CD4-positive, alpha-beta T cell treated with Interleukin-4 for 1 hour (primary cell): ENCODE data around the gene MPZ.
"Not testable (repeated sequence)": the region's sequence is repeated elsewhere in the genome, so short reads cannot be mapped to it uniquely, and the experiment has no call there.

Experiments
- DNase-seq, 2 donors: peaks; one replicate each; pipeline ENCODE4 v3.0.0-alpha.2; 2020 to 2022

The MPZ gene

DNA sequence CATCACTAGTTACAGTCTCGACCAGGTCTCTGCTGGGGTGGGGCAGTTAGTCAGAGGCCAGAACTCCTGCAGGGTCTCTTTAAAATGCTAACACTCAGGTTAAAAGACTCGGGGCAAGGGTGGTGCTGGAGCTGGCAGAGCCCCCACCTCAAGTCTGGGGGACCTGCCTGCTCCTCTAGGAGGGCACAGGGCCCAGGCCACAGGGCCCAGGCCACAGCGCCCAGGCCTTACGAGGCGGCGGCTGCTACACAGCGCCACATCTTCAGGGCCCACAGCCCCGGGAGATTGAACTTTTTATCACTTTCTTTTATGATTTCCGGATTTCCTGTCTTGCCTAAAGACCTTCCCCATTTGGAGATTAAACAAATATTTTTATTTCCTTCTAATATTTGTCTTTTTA is 10.4 kb downstream of the MPZ start:
- DNase-seq = no peak

DNA sequence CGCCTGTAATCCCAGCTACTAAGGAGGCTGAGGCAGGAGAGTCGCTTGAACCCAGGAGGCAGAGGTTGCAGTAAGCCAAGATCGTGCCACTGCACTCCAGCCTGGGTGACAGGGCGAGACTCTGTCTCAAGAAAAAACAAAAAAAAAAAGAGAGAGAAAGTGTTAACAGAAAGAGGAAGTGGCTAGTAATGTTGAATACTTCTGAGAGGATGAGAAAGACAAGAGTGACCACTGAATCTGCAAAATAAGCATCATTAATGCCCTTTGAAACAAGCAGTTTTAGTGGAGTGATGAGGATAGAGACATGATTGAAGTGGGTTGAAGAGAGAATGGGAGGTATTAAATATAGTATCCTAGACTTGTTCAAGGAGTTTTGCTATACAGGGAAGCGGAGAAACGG is 11.7 kb downstream of the MPZ start:
- no peak for DNase-seq

DNA sequence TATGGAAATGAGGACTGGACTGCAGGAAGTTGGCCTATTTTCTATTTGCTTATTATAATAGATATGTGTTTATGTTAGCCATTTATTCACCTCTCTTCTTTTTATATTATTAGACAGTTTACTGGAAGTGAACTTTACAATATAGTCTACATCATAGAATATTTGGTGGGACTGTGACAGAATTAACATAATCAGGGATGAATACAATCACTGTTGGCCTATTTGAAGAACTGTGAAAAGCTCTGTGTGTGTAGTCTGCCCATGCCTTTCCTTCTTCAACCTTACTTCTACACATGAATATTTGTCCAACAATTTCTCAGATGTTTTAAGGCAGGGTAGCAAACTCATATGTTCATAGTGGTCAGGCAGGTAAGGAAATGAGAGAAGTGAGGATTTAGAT is 12.4 kb downstream of the MPZ start:
- DNase-seq = no peak

DNA sequence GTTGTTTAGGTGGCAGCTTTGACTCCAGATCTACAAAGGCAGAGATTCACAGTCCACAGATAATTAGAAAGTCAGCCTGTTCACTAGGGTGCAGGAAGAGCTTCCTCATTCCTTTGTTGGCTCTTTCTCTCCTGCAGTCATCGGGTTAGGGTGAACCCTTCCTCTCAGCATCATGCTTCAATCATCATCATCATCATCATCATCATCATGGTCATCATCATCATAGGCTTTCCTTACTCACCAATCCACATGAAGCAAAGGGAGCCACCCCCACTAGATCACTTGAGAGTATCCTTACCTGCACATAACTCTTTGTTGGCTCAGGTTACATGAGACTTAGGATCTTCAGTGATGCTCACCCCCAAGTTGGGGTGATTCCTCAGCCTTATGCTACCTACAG is 19.0 kb downstream of the MPZ start:
- DNase-seq = no peak

DNA sequence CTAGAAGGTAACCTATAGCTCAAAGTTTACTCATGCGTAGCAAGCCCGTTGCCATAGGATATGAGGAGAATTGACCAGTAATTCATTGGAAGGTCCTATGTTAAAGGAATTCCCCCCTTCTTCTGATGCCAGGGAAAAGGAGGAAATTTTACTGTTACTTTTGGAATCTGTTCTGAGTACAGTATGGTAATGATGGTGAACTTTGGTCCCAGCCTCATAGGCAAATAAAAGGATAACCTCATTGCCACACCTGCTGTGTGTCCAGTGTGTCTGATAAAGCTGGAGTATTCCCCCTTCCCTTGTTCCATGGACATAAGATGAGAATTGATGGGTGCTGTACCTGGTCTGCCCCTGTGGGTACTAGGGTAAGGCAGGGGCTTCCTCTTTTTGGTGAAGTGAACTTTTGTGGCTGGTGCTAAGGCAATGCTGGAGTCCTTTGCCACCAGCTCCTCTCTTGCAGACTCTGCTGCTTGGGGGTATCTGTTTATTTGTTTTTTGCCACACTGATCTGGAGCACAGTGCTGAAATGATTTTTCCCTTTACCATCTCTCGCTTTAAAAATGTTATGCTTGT is 22.2 kb downstream of the MPZ start:
- DNase-seq = no peak

DNA sequence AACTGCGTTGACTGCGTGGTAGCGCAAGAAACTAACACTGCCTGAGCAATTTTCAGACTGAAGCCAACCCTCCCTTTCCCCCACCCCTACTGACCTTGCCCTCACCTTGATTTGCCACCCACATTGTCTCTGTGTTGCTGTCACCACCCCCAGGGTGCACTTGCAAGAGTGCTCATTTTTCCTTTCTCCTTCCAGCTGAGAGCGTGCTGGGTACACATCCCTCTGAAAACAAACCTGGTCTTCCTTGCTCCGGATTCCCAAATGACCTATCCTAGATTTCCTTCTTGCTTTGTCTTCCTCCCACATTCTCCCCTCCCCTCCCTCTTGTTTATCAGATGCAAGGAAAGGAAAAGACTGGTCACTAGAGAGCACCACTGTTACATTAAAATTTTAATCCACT is 24.2 kb downstream of the MPZ start:
- DNase-seq = no peak

DNA sequence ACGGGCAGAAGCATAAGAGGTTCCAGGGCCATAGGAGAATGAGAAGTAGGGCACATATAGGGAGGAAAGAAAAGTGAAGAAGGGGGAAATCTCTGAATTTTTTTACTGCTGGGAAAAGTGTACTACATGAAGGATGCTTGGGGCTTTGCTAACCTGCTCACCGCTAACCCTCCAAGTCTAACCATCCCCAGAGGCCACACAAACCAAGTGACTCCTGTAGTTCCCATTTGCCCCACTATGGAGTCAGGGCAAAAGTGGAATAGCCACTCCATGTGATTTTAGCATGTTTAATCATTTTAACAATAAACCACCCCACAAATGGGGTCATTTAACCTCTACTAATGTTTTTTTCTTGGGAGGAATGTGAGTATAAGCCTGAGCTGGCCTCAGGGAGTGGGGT is 24.7 kb downstream of the MPZ start:
- no peak for DNase-seq

DNA sequence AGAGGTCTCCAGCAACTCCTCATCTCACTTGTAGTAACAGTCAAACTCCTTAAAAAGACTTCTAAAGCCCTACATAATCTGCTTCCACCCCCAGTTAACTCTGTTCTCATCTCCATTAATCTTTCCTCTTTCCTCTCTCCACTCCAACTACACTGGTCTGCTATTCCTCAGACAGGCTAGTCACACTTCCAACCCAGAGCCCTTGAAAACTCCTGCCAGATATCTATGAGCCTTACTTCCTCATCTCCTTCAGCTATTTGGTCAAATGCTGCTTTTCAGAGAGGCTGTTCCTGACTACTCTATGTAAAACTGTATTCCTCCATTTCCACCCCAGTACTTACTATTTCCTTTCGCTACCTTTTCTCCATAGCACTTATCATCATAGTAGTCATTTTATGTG is 26.8 kb downstream of the MPZ start:
- no peak for DNase-seq

DNA sequence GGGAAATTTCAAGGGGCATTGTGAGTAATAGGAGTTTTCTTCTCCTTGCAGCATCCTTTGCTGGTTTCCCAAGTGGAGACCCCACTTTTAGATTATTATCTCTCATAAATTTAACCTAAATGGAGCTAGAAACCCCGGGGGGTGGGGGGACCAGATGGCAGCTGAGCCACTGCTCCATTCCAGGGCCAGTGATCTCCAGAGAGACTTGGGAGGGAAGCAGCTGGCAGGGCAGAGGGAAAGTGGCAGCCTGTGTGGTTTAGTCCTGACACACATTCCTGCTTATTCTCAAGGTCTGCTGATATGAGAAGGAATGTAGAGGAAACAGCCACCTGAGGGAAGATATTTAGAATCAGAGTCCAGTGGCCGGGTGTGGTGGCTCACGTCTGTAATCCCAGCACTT is 34.9 kb downstream of the MPZ start:
- no peak for DNase-seq

DNA sequence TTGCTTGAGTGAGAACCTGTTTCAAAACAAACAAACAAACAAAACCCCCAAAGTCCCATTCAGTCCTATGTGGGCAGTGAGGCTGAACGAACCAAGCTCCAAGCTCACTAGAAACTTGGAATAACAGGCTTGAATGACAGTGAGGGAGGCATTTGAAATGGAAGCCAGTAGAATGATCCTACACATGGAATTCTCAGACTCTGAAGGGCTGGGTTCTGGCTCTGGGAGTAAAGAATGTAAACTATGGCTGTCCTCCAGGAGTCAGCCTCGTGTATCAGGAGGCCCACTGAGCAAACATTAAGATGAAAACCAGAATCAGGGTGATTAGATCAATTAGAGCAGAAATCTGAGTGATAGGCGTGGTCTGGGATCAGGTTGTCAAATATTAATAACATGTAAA is 36.4 kb downstream of the MPZ start:
- no peak for DNase-seq

DNA sequence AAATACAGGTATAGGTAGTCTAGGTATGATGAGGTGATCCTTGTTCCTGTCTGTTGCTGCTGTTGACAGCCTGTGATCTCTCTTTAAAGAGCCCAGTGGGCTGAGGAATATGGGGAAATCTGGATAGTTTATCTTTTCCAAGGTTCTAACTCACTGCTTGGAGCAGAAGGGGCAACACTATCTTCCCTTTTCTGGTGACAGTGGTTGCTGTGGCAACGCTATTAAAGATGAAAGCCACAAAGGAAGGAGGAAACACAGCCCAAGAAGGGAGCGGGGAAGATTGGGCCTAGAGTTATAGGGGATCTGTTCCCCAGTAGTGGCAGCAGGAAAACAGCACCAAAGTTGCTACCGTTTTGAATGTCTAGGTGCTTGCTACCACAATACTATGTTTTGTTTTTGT is 42.4 kb downstream of the MPZ start:
- DNase-seq = no peak

DNA sequence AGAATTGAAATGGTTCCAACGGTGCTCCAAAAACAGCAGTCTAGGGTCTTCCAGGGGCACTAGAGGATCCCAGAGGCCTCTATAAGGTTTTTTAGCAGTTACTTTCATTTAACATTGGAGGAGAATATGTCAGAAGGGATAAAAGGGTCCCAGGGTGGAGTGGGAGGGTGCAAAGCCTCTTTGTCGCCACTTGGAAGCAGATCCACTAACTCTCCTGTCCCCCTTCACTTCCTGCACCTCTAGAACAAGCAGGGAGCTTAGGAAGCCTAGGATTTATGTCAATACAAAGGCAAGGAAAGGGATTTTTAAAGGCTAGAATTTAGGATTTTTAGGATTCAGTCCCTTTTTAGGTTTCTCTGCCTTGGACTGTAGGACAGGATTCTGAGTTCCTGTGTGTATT is 42.9 kb downstream of the MPZ start:
- no peak for DNase-seq

DNA sequence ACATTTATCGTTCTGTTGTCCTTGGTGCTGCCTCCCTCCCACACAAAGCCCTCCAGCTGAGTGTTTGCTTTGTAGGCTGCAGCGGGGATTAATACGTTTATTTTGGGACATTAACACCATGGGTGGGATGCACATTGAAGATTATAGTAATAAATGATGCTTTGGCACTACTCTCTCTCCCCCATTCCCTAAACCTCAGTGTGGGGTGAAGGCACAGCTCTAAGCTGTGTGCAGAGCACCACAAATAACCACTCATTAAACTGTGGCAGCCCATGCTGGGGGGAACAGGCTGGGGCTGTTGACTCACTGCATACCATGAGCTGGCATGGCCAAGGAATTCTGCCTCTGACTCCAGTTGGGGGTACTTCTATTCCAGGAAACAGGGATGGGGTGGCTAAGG is 43.6 kb downstream of the MPZ start:
- no peak for DNase-seq

DNA sequence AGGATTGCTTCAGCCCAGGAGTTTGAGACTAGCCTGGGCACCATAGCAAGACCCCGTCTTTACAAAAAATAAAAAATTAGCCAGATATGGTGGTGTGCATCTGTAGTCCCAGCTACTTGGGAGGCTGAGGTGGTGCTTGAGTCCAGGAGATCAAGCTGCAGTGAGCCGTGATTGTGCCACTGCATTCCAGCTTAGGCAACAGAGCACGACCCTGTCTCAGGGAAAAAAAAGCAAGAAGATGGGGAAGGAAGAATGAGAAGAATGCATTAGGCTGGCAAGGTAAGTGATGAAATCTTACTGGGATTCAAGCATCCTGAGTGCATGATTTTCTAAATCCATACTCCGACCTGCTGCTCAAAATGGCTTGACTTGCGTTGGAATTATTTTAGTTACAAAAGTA is 44.5 kb downstream of the MPZ start:
- no peak for DNase-seq

DNA sequence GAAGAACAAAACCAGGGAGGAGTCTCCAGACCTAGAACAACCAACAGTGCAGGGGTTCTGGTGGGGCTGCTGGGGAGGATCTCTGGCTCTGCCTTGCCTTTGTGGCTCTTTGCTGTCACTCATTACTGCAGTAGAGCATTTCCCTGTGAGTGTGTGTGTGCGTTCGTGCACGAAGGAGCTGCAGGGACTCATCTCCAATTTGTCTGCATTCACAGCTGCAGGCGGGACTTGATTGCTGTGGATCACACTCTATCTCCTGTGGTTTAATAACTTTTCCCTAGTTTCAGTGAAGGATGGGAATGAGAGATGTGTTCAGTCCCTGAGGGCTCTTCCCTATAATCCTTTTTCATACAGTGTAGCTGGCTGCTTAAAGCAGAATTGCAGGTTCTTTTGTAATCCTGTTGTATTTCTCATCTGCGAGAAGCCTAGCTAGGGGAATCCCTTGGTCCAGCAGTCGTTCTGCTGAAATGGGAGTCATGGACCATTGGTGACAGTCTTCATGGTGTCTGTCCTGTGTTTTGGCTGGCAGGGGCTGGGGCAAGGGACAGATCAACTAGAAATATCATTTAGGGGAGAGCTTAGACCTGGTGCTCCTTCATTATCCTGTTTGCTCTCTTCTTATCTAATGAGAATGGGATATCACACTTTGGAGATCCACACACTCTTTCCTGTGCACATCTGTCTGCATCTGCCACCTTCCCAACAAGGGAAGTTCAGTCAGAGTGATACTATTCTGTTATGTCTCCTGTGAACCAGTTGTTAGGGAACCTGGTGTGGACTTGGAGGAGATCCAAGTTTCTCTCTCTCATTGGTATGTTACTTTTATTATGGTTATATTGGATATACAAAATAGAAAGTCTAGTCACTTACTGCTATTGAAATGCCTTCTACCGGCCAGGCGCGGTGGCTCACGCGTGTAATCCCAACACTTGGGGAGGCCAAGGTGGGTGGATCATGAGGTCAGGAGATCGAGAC is 48.2 kb downstream of the MPZ start:
- DNase-seq = no peak

DNA sequence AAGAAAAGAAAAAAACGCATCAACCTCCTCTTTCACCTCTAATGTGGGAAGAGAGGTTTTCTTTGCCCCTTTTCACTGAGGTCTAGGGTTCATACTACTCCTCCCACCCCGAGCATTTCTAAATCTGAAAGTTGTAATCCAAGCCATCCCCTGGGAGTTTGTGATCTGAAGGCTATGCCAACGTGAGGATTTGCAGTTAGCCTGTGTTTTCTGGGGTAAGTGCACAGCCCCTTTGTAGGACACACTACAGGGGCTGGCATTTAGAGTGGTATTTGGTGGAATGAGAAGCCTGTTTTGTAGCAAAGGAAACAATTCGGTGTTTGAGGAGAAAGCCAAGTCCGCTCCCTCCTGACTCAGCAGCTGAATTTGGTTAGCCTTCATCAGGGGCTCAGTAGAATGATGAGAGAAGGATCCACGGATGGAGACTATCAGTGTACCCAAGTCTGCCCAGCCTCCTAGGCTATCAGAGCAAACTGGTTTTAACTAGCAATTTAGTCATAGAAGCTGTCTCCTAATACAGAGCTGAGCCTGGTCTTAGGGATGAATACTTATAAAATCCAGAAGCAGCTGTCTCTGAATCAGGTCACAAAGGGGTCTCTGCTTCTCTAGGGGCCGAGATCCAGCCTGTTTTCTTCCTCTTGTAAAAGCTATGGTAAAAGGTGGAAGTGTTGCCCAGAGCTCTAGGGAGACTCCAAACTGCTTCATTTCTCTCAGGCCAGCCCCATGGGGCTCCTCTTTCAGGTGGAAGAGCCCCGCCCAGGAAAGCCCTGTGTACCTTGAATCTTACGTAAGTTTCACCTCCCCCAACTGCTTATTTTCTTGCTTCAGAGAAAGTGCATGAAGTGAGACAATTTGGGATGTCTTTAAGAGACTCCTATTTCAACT is 49.1 kb downstream of the MPZ start:
- DNase-seq = no peak

DNA sequence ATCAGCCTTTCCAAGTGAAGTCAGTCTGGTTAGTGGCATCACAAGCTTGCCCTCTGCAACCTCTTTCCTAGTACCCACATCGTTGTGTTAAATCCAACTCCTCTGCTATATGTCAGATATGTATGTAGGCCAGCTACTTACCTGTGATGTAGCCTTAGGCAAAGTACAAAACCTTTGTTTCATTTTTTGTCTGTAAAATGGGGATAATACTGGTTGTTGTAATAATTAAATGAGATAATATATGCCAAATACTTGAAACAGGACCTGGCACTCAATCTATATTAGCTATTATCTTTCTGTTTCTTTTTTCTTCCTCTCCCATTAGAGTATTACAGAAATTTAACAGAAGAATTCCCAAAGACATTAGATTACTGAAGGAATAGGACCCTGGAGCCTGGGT is 50.0 kb downstream of the MPZ start:
- DNase-seq = no peak

DNA sequence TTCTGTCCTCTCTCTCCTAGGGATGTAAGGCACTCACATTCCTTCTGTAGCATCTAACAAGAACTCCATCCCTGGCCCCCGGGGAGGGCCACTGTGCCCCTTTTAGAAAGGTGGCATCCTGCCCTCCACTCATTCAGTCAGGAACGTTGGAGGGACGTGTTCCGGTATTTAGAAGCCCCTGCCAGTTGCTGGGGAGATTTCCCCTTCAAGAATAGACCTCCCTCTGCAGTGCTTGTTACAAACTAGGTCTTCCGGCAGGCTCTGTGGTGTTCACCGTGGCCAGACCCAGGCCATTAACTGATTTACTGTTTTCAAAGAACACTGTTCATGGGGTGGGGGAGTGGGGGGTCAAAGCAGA is 50.4 kb downstream of the MPZ start:
- no peak for DNase-seq

DNA sequence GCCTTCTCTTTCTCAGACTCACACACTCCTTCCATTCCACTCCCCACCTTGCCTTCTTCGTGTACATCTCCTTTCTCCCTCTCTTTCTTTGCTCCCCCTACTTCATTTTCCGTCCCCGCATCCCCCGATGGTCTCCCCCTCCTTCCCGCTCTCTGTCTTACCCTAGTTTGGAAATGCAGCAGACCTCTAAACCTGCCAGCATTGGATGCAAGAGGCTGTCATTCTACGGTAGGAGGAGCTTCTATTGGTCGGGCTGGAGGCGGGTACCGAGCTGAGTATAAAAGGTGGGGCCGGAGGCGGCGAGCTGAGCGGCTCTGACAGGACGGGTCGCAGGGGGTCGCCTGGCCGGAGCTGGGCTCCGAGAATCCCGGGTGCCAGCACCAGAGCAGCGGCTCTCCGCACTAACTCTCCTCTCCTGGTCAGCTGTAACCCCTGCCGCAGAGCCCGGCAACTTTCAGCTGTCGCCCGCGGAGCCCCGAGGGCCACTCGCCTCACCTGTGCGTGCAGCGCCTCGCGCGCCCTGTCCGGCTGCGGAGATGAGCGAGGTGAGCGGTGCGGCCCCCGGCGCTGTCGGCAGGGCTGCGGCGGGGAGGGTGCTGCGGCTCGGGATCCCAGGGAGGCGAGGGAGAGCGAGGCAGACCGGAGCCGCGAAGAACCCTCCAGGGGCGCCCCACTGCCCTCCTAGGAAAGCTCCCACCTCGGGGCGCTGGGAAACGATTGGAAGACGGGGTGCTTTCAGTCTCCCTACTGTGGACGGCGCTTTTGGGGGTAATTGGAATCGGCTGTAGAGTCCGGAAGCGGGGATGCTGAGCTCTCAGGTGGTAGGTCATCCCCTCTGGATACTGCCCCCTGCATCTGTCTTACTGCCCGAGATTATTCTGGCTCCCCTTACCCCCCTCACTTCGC is 51.1 kb downstream of the MPZ start, which contains the start of gene PCP4L1:
Gene PCP4L1, plus strand, starts transcription at position 307 of the 906 bp plus-strand sequence. Its CDS starts 230 bp downstream, at position 537.
- DNase-seq = peak; percentile 17 to 37

DNA sequence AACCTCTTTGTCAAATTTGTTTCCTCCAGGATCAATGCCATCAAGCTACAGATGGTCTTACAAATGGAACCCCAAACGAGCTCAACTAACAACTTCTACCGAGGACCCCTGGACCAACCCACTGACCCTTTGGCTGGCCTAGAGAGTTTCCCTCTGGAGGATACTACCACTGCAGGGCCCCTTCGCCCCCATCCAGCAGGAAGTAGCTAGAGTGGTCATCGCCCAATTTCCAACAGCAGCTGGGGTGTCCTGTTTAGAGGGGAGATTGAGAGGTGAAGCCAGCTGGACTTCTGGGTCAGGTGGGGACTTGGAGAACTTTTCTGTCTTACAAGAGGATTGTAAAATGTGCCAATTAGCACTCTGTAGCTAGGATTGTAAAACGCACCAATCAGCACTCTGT is 52.7 kb downstream of the MPZ start:
- not testable (repeated sequence) for DNase-seq

DNA sequence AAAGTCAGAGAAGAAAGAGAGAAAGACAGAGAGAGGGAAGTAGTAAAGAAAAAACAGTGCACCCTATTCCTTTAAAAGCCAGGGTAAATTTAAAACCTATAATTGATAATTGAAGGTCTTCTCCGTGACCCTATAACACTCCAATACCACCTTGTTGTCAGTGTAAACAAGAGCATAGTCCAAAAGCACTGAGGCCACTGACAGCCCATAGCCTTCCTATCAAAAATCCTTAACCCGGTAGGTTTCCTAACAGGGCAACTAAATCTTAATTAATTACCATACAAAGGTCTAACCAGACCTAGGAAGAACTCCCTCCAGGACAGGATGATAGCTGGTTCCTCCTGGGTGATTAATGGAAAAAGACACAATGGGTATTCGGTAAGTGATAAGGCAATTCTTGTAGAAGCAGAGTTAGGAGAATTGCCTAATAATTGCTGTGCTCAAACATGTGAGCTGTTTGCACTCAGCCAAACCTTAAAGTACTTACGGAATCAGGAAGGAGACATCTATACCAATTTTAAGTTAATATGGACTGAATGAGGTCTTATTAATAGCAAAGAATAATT is 53.7 kb downstream of the MPZ start:
- not testable (repeated sequence) for DNase-seq

DNA sequence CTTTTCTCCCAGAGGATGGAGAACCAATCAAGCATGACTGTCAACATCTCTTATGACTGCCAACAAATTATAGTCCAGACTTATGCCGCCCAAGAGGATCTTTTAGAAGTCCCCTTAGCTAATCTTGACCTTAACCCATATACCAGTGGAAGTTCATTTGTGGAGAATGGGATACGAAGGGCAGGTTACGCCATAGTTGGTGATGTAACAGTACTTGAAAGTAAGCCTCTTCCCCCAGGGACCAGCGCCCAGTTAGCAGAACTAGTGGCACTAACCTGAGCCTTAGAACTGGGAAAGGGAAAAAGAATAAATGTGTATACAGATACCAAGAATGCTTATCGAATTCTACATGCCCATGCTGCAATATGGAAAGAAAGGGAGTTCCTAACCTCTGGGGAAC is 54.5 kb downstream of the MPZ start:
- not testable (repeated sequence) for DNase-seq
